ENCODE measurements around the gene SLC7A8.
A peak's percentile ranks its signal among the peaks of the same experiment; 100 is the strongest.

Gene SLC7A8

DNA sequence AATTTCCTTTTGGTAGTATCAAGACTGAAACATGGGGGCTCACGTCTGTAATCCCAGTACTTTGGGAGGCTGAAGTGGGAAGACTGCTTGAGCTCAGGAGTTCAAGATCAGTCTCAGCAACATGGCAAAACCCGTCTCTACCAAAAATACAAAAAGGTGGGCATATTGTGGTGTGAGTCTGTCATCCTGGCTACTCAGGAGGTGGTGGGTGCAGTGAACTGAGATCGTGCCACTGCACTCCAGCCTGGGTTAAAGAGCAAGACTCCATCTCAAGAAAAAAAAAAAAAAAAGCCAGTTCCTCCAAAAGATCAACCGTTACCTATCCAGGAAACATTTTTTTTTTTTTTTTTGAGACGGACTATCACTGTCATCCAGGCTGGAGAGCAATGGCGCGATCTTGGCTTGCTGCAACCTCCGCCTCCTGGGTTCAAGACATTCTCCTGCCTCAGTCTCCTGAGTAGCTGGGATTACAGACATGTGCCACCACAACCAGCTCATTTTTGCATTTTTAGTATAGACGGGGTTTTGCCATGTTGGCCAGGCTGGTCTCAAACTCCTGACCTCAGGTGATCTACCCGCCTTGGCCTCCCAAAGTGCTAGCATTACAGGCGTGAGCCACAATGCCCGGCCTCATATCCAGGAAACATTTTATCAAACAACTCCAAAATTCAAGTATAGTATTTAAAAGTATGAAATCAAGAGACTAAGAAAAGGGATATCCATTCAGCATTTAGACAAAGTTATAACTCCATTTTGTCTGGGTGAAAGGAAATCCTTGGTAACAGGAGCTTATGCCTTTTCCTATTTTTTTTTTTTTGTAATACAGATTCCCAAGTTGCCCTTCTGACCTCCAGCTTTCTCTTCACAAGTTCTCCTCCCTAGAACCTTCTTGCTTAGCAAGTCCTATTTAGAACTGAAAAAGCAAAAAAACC lies 91.9 kb downstream of the SLC7A8 start:
- H3K36me3 ChIP-seq (ENCODE audit: control insufficient read depth in 2 of 2, insufficient read depth in 1 of 2, low read length in 2 of 2): peaks cover 53 to 66% of the 10 kb centered on the region in 2 experiments
- ChIA-PET POLR2A (interaction anchor here (0.7 kb wide), 1 partner anchor 195 kb away, joined by 5 read pairs; no protein-coding TSS in a partner anchor), CTCF (interaction anchor here (0.6 to 5.9 kb wide), 7 partner anchors 11 to 32 kb away, joined by 3 to 49 read pairs (median 3); no protein-coding TSS in a partner anchor)
- H3K9me3 ChIP-seq (ENCODE audit: control insufficient read depth, insufficient read depth, low read depth, low read length): no peaks in the 10 kb centered on the region
- no peak overlapping the region for H3K27ac ChIP-seq (ENCODE audit: extremely low read depth, low read depth, low read length)
- H3K4me1 ChIP-seq (ENCODE audit: control insufficient read depth, insufficient read depth, low read length): peaks cover 8% of the 10 kb centered on the region; the same call in 1 of the 2 replicates
- no peak overlapping the region for H3K4me3 ChIP-seq (ENCODE audit: low read depth, low read length)
- TF ChIP-seq ZNF292 (tag by site-specific recombination; IDR thresholded peaks at IDR 0.05; ENCODE audit: borderline replicate concordance, low read depth) (no peak), ZBTB20 (tag by site-specific recombination; IDR thresholded peaks at IDR 0.05) (peak; percentile 56)

DNA sequence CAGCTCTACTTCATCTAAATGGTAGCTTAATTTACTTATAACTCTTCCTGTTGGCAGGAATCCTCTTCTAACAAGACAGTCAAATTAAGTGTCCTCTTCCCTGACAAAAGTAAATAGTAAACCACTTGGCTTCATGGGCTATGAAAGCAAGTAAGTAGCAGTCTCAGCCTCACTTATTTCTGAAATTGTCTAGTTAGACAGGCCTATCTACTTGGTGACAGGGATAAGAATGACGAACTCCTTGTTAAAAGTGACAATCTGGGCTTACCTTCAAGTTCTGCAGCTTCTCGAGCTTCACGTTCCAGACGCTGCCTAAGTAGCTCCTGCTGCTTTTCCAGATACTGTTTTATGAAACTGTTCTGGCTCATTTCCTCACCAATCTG lies 93.2 kb downstream of the SLC7A8 start:
- H3K4me1 ChIP-seq (ENCODE audit: control insufficient read depth, insufficient read depth, low read length): peaks cover 7% of the 10 kb centered on the region; the same call in 1 of the 2 replicates
- ChIA-PET POLR2A (no interaction called here), CTCF (interaction anchor here (0.7 to 5.9 kb wide), 4 partner anchors 9 to 22 kb away, joined by 3 to 49 read pairs (median 14); no protein-coding TSS in a partner anchor)
- H3K4me3 ChIP-seq (ENCODE audit: low read depth, low read length): no peak overlapping the region
- TF ChIP-seq ZNF433 (tag by site-specific recombination; IDR thresholded peaks at IDR 0.05; ENCODE audit: low read depth): no peak
- TF ChIP-seq ZNF747 (tag by site-specific recombination; IDR thresholded peaks at IDR 0.05): no peak
- TF ChIP-seq, protein P1, sequence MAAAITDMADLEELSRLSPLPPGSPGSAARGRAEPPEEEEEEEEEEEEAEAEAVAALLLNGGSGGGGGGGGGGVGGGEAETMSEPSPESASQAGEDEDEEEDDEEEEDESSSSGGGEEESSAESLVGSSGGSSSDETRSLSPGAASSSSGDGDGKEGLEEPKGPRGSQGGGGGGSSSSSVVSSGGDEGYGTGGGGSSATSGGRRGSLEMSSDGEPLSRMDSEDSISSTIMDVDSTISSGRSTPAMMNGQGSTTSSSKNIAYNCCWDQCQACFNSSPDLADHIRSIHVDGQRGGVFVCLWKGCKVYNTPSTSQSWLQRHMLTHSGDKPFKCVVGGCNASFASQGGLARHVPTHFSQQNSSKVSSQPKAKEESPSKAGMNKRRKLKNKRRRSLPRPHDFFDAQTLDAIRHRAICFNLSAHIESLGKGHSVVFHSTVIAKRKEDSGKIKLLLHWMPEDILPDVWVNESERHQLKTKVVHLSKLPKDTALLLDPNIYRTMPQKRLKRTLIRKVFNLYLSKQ (tag by site-specific recombination; IDR thresholded peaks at IDR 0.05; ENCODE audit: borderline replicate concordance): no peak
- TF ChIP-seq ZEB2 (tag by site-specific recombination; IDR thresholded peaks at IDR 0.05): no peak
- TF ChIP-seq ZNF138 (tag by site-specific recombination; IDR thresholded peaks at IDR 0.05; ENCODE audit: borderline replicate concordance): no peak
- TF ChIP-seq ZNF514 (tag by site-specific recombination; IDR thresholded peaks at IDR 0.05): no peak
- no peak for TF ChIP-seq ZNF843 (tag by site-specific recombination; IDR thresholded peaks at IDR 0.05)
- no peak for TF ChIP-seq ZNF658 (tag by site-specific recombination; IDR thresholded peaks at IDR 0.05)
- TF ChIP-seq, protein P2, sequence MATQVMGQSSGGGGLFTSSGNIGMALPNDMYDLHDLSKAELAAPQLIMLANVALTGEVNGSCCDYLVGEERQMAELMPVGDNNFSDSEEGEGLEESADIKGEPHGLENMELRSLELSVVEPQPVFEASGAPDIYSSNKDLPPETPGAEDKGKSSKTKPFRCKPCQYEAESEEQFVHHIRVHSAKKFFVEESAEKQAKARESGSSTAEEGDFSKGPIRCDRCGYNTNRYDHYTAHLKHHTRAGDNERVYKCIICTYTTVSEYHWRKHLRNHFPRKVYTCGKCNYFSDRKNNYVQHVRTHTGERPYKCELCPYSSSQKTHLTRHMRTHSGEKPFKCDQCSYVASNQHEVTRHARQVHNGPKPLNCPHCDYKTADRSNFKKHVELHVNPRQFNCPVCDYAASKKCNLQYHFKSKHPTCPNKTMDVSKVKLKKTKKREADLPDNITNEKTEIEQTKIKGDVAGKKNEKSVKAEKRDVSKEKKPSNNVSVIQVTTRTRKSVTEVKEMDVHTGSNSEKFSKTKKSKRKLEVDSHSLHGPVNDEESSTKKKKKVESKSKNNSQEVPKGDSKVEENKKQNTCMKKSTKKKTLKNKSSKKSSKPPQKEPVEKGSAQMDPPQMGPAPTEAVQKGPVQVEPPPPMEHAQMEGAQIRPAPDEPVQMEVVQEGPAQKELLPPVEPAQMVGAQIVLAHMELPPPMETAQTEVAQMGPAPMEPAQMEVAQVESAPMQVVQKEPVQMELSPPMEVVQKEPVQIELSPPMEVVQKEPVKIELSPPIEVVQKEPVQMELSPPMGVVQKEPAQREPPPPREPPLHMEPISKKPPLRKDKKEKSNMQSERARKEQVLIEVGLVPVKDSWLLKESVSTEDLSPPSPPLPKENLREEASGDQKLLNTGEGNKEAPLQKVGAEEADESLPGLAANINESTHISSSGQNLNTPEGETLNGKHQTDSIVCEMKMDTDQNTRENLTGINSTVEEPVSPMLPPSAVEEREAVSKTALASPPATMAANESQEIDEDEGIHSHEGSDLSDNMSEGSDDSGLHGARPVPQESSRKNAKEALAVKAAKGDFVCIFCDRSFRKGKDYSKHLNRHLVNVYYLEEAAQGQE (tag by site-specific recombination; IDR thresholded peaks at IDR 0.05): no peak
- TF ChIP-seq, protein P3, sequence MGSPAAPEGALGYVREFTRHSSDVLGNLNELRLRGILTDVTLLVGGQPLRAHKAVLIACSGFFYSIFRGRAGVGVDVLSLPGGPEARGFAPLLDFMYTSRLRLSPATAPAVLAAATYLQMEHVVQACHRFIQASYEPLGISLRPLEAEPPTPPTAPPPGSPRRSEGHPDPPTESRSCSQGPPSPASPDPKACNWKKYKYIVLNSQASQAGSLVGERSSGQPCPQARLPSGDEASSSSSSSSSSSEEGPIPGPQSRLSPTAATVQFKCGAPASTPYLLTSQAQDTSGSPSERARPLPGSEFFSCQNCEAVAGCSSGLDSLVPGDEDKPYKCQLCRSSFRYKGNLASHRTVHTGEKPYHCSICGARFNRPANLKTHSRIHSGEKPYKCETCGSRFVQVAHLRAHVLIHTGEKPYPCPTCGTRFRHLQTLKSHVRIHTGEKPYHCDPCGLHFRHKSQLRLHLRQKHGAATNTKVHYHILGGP (tag by site-specific recombination; IDR thresholded peaks at IDR 0.05): no peak
- no peak overlapping the region for H3K27ac ChIP-seq (ENCODE audit: extremely low read depth, low read depth, low read length)
- peaks cover 61 to 79% of the 10 kb centered on the region in 2 experiments for H3K36me3 ChIP-seq (ENCODE audit: control insufficient read depth in 2 of 2, insufficient read depth in 1 of 2, low read length in 2 of 2)
- no peaks in the 10 kb centered on the region for H3K9me3 ChIP-seq (ENCODE audit: control insufficient read depth, insufficient read depth, low read depth, low read length)
